CD4-positive, alpha-beta T cell treated with Interleukin-6 at 100 ng/mL for 8 hours (primary cell): Measurements from ENCODE around the gene WNT3.
"Not testable (repeated sequence)": the region's sequence is repeated elsewhere in the genome, so short reads cannot be mapped to it uniquely, and the experiment has no call there.

ENCODE experiments used
- DNase-seq: peaks from one replicate; pipeline ENCODE4 v3.0.0-alpha.2; 2020; ENCODE audit warnings: mixed read lengths, low spot score

Gene WNT3

GRCh38 chr17:46818316-46818928 lies at the start of gene WNT3:
Gene WNT3 (minus strand): TSS chr17:46818692. CDS start chr17:46818597, 95 bp downstream.
- peak; percentile 54 for DNase-seq

GRCh38 chr17:46866747-46867146 lies 48.3 kb upstream of the WNT3 start:
- no peak for DNase-seq

GRCh38 chr17:46866325-46866724 lies 47.8 kb upstream of the WNT3 start:
- DNase-seq, result no peak

GRCh38 chr17:46865100-46865499 lies 46.6 kb upstream of the WNT3 start:
- DNase-seq, result no peak

GRCh38 chr17:46863383-46864121 lies 45.1 kb upstream of the WNT3 start:
- no peak for DNase-seq

- DNase-seq, result no peak
Measured at GRCh38 chr17:46862949-46863348, 44.5 kb upstream of the WNT3 start.

- no peak for DNase-seq
Measured at GRCh38 chr17:46859996-46860395, 41.5 kb upstream of the WNT3 start.

- no peak for DNase-seq
Measured at GRCh38 chr17:46857600-46857999, 39.1 kb upstream of the WNT3 start.

GRCh38 chr17:46854948-46855347 lies 36.5 kb upstream of the WNT3 start:
- DNase-seq, result no peak

GRCh38 chr17:46854515-46854914 lies 36.0 kb upstream of the WNT3 start:
- DNase-seq, result no peak

GRCh38 chr17:46853896-46854444 lies 35.5 kb upstream of the WNT3 start:
- DNase-seq, result no peak

- DNase-seq, result no peak
Measured at GRCh38 chr17:46851029-46851741, 32.7 kb upstream of the WNT3 start, which contains the start of gene WNT9B. Gene WNT9B (plus strand): TSS chr17:46851583. CDS start chr17:46851639, 56 bp downstream.

GRCh38 chr17:46850688-46851028 lies 32.2 kb upstream of the WNT3 start:
- no peak for DNase-seq

GRCh38 chr17:46848534-46848933 lies 30.0 kb upstream of the WNT3 start:
- DNase-seq, result no peak

- DNase-seq, result no peak
Measured at GRCh38 chr17:46847204-46848191, 29.0 kb upstream of the WNT3 start.

GRCh38 chr17:46842835-46843234 lies 24.3 kb upstream of the WNT3 start:
- DNase-seq, result no peak

- no peak for DNase-seq
Measured at GRCh38 chr17:46841561-46842379, 23.3 kb upstream of the WNT3 start.

GRCh38 chr17:46840596-46840995 lies 22.1 kb upstream of the WNT3 start:
- DNase-seq, result not testable (repeated sequence)

GRCh38 chr17:46839211-46839610 lies 20.7 kb upstream of the WNT3 start:
- no peak for DNase-seq

- no peak for DNase-seq
Measured at GRCh38 chr17:46837521-46837920, 19.0 kb upstream of the WNT3 start.

- DNase-seq, result no peak
Measured at GRCh38 chr17:46836500-46836899, 18.0 kb upstream of the WNT3 start.
